GM19455 (cell line): ENCODE data around the gene SLC27A5.
"Not testable (repeated sequence)": the region's sequence is repeated elsewhere in the genome, so short reads cannot be mapped to it uniquely, and the experiment has no call there.

Source experiments
- ATAC-seq: cut with Tn5 transposase; IDR thresholded peaks from one replicate; pipeline ENCODE4 v1.9.1; 2021; ENCODE audit not compliant: unreplicated experiment

The SLC27A5 gene

DNA sequence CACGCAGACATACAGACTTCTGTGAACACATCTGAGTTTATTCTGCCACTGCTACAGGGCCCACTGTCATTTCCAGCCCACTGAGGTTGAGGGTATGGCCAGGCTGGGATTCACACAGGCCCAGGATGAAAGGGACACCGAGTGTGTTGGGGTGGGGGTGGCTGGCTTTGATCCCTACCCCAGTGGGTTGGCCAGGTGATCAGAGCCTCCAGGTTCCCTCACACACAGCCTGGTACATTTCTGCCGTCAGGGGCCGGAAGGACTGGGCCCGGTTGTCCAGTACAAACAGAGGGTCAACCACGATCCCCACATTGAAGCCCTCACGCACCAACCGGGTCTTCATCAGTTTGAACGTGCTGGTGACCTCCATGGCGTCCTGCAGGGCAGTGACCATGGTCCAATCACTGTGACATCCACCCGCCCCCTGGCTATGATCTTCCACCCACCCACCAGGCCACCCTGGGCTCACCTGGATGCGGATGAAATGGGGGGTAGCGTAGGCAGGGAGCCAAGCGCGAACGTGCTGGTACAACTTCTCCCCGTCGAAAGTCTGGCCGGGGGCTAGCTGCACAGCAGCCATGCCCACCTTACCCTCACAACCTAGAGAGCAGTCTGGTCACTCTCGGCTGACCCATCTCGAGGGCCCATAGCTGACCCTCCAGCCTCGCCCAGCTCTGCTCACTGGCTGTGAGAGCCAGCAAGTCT is 13.3 kb downstream of the SLC27A5 start:
- no peak for ATAC-seq

DNA sequence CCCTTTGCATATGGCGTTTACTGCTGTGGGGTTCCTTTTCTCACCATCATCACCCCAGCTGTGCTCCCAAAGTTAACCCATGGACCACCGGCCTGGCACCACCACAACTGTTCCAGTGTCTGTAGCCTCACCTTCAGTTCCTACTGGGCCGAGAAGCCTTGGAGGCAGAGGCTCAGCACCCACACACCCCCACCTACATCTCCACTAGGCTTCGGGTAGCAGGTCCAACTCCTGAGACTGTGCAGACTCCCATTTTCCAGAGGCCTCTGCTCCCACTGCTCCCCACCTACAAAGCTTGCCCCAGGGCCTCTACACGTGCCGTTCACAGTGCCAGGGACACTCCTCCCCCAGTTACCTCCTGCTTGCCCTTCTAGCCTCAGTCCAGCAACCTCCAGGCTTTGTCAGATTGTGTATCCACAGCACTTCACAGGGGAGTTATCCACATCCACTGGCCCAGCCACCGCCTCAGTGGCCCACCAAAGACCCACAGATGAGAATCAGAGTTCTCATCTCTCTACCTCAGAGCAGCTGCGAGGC is 14.1 kb downstream of the SLC27A5 start:
- ATAC-seq = no peak

DNA sequence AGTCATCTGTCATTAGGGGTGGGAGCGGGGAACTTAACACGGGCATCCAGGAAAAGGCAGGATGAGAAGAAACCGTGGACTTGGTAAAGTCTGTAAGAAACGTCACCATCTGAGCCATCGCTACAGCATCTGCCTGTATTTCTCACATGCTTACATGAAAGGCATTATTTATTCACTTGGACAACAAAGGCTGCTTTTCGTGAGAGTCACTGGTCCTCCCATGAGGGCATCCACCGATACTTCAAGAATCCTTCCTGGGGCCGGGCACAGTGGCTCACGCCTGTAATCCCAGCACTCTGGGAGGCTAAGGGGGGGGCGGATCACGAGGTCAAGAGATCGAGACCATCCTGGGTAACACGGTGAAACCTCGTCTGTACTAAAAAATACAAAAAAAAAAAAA is 19.5 kb downstream of the SLC27A5 start:
- no peak for ATAC-seq

DNA sequence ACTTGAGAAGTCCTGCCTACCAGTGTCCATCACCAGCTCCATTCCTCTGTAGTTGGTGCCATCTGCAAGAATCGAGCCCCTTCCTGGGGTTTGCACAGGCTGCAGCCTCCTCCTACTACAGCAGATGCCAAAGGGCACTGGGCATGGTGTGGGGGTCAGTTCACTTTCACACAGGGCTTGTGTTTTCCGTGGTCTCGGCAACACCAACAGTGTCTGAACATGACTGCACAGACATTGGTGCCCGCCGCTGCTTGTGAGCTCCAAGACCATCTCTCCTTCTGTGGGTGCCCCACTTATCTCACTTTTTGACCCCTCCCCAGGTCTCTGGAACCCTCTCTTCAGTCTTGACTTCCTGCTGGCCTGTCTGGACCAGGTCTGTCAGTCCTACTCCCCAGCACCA is 20.4 kb downstream of the SLC27A5 start:
- no peak for ATAC-seq

DNA sequence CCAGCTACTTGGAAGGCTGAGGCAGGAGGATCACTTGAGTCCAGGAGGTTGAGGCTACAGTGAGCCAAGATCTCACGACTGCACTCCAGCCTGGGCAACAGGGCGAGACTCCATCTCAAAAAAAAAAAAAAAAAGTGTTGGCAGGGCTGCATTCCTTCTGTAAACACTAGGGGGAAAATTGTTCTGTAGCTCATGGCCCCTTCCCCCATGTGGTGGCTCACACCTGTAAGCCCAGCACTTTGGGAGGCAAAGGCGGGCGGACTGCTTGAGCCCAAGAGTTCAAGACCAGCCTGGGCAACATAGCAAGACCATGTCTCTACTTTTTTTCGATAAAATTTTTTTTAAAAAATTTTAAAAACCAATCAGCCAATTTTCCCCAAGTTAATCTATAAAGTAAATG is 27.4 kb downstream of the SLC27A5 start:
- ATAC-seq = not testable (repeated sequence)

DNA sequence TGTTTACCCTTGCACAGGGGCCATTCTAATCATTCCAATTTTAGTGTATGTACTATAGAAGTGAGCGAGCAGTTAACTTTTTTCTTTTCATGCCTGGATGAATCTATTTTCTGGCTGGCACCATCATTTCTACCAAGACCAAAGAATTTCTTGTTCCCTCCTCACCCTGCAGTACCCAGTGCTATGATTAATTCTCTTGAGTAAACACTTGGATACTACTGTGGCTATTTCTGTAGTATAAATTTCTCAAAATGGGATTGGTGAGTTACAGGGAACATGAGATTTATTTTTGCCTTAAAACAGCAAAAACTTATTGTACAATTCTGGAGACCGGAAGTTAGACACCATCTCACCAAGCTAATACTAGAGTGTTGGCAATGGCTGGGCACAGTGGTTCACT is 28.0 kb downstream of the SLC27A5 start:
- no peak for ATAC-seq

DNA sequence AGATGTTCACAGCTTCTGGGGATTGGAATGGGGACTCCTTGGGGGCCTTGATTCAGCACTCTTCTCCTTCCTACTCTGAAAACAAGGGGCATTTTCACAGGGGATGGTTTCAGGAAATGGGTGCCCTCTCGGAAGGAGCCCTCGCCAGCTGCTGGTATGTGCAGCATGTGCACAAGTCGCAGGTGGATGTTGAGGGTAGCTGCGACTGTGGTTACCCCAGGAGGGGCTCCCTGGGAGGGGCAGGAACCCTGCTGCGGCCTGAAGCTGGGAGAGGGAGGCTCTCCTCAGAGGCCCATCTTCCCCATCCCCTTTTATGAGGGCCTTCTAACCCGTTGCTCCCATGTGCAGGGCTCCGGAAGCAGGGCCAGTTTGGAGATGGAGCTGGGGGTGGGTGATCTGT is 29.4 kb downstream of the SLC27A5 start:
- no peak for ATAC-seq

DNA sequence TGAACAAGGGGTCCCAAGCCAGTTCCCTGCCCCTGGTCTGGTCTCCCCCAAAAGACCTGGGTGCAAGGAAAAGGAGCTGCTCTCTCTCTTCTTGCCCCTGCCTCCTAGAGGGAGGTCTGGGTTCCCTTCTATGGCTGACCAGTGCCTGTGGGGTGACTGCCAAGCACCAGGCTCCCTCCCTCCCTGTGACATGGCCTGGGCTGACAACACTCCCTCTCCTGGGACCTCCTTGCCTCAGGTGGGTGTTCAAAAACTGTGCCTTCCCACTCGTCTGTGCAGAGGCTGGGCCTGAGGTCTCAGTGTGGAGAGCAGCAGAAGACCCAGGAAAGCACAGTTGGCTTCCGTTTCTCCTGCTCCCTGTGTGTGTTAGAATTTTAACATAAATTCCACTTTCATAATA is 31.0 kb downstream of the SLC27A5 start:
- no peak for ATAC-seq

DNA sequence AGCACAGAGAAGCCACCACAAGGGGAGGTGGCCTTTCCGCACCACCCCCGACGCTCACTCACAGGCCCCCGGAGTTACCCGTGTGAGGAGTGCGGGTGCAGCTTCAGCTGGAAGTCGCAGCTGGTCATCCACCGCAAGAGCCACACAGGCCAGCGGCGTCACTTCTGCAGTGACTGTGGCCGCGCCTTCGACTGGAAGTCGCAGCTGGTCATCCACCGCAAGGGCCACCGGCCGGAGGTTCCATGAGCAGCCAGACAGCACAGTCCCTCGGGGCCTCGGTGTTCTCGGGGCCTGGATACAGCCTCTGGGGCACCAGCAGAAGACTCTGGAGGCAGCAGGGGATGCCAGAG is 31.3 kb downstream of the SLC27A5 start:
- no peak for ATAC-seq

DNA sequence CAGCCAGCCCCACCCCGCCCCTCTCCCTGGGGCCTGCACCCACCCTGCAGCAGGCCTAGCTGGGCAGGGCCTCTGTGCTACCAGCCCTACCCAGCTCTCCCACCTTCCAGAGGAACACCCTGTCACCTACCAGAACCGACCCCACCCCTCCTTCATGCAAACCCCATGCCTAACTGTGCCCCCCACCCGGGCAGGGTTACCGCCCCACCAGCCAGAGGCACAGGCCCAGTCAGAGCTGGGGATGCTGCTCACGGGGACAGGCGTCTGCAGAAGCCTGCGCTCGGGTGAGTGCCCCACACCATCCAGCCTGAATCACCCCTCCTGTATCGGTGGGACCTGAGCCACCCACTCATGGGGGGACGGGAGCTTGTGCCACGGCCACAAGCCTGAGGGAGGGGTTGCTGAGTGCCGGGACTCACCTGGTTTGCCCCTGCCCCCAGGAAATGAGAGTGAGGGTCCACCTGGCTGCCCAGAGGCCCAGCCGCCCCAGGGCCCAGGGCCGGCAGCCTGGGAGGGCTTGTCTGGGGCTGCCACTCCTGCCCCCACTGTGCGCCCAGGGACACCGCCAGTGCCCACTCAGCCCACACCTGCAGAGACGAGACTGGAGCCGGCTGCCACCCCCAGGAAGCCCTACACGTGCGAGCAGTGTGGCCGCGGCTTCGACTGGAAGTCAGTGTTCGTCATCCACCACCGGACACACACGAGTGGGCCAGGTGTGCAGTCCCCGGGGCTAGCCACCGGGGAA is 31.9 kb downstream of the SLC27A5 start:
- no peak for ATAC-seq

DNA sequence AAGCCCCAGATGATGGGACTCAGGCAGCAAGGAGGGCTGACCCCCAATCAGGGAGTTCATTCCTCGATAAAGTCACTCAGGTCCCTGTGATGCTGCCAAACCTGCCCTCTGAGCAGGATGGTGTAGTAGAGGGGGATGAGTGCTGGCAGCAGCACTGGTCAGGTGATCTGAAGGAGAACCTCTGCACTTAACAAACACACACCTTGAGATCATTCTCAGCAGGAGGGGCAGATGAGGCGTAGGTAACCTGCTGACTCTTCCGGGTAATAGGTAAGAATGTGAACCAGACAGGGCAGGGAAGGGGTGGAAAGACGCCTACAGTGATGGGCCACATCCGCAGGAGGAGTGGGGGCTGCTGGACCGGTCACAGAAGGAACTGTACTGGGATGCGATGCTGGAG is 32.5 kb downstream of the SLC27A5 start:
- ATAC-seq = no peak

DNA sequence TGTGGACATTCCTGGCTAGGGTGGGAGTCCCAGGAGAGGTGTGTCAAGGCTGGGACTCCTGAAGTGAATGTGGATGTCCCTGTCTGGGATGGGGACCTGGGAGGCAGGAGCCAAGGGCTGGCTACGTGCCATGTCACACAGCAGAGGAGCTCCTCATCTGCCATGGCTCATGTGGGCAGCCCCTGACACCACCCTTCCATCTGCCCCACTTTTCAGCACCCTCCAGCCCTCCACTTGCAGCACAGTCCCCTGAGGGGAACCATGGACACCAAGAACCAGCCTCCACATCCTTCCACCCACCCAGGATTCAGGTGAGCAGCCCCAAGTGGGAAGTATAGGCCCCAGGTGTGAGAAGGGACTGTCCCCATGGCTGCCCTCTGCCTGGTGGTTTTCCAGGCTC is 33.9 kb downstream of the SLC27A5 start:
- no peak for ATAC-seq

DNA sequence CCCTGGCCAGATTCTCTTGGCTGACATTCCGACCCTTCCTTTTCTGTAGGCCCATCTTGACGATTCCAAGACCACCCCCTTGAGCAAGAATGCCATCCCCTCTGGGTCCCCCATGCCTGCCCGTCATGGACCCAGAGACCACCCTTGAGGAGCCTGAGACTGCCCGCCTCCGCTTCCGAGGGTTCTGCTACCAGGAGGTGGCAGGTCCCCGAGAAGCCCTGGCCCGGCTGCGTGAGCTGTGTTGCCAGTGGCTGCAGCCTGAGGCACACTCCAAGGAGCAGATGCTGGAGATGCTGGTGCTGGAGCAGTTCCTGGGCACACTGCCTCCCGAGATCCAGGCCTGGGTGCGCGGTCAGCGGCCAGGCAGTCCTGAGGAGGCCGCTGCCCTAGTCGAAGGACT is 34.7 kb downstream of the SLC27A5 start:
- ATAC-seq = no peak

DNA sequence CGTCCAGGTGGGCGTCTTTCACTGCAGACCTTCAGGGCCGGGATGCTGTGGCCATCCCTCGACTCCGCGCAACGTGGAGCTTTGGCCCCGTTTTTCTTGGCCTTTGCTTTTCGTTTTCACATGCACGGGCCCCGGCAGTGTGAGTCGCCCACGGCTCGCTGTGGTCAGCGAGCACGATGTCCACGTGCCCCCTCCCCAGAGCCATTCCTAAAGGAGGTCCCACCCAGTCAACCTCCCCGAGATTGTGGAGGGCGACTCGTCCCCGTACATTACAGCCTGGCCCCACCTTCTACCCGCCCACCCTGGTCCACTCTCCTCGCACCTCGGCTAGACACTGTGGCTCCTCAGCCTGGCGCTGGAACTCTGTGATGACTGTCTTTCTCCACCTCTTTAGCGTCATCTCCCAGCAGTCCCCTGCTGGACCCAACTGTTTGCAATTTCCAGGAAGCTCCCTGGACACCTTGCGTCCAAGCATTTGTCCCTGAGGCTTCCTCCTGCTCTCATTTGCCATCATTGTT is 35.2 kb downstream of the SLC27A5 start:
- no peak for ATAC-seq

DNA sequence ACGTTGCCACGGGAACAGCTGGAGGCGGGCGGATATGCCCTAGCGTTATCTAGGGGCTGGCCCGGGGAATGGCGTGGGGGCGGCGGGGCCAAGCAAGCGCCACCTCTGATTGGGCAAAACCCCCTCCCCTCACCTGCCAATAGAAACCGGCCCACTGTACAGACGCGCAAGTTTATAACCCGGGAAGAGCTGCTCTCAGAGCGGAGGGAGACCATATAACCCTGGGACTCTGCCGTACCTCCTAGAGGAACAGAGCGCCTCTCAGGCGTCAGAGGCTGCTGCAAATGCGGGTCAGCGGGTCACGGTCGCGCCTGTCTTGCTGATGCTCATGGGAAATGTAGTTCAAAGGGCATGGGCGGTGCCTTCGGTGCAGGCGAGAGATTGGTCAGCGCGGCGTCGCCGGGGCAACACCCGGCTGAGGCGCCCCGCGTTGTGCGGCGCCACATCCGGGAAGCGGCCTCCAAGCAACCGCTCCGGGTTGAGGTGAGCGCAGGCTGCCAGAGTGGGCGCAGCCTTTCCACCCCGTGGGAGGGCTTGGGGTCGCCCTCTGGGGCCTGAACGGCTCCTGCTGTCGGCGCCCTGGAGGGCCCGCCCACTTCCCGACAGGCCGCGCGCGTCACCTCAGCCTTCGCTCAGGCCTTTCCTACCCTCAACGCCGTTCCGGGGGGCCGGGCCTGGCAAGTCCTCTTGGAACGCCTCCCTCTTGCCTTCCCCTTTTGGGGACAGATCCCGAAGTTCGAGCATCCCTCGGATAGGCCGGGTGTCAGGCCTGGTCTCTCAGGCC is 35.9 kb downstream of the SLC27A5 start, which contains the start of gene ZNF446:
TSS of gene ZNF446 (plus strand) at position 639 of the 784 bp plus-strand sequence. CDS start 867 bp downstream, outside the sequence.
- peak; percentile 77 for ATAC-seq

DNA sequence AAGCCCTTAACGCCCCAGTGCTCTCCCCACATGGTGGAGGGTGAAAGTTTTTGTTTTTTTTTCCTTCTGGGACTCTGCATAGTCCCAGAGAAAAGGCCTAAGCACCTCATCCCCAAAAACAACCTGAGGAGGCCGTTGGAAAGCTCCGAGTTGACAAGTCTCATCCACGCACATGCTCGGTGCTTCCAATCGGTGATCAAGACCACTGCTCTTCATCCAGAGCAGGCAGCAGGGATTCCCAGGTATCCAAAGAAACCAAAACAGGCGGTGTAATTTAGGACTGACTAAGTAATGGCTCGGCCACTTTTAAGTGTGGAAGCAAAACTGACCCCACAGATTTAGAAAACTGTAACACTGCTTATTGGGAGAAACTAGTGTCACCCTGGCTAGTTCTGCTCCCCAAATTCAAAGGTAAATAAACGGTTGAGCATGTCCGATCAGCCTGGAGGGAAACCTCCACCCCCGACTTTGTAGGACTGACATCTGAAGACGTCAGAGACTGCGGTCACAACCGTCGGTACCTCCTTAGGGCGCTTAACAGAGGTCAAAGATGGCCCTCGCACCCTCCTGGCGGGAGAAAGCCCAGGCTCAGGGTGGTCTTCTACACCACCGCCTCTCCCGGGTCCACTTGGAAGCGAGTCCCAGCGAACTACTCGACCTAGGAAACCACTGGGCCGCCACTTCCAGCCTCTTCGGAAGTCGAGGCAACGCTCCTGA is 36.6 kb downstream of the SLC27A5 start:
- peak; percentile 4 for ATAC-seq

DNA sequence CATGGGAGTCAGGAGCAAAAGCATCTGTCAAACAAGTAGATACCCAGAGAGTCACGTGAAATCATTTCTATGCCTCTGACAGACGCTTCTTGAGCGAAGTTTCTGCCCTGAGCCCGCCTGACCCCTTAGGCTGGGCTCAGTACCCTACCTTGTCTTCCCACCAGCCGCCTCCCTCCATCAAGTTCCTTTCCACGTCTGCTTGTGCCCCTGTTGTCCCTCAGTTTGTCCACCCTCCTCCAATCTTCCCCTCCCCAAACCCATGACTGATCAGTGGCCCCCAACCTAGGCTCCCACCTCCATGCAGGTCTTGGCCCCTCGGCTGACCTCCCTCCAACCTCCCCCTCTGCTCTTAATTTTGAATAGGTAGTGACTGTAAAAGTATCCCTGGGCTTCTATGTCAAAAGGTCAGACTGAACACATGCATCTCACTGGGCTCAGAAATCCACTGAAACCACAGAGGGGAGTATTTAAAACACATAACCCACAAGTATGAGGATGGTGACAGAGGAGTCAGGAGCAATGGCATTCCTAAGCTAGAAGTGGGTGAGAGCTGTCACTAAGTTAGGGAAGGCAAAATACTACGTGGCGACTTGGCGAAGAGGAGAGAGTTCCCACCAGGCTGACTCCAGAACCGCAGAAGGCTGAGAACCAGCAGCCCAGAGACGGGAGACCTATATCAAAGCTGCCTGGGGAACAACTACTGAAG is 37.3 kb downstream of the SLC27A5 start:
- no peak for ATAC-seq

DNA sequence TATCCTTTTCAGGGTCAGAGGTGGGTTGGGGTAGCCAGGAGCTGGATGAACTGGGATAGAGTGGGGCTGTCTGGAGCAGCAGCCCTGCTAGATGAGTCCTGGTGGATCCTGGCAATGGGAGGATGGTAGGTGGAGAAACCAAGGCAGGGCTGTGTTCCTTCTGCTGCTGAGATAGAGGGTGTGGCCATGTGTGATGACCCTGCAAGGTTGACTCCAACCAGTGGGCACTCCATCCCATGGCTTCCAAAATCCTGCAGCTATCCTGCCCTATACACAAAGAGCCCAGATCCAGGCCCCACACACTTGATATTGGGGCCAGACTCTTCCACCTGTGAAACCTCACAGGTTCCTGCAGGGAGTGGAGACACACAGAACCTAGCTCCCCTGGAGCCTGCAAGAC is 38.0 kb downstream of the SLC27A5 start:
- no peak for ATAC-seq

DNA sequence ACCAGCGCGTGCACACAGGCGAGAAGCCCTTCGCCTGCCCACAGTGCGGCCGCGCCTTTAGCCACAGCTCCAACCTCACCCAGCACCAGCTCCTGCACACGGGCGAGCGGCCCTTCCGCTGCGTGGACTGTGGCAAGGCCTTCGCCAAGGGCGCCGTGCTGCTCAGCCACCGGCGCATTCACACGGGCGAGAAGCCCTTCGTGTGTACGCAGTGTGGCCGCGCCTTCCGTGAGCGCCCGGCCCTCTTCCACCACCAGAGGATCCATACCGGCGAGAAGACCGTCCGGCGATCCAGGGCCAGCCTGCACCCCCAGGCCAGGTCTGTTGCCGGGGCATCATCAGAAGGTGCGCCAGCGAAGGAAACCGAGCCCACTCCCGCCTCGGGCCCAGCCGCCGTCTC is 40.1 kb downstream of the SLC27A5 start:
- ATAC-seq = no peak
